Measurements from ENCODE around the gene AHRR.

Gene AHRR

GRCh38 chr5:442335-443238 is 121.1 kb downstream of the AHRR start, which contains the start of gene EXOC3:
Gene EXOC3, plus strand, starts transcription at chr5:443176. Its CDS starts 3,030 bp downstream, at chr5:446206.
- DNase-seq (ENCODE audit: low read depth in 2 of 2), result peak; percentile 62 to 72

GRCh38 chr5:443239-444151 is 122.0 kb downstream of the AHRR start:
- peak in 1 of 2 donors; percentile 12 for DNase-seq (ENCODE audit: low read depth in 2 of 2)

- DNase-seq (ENCODE audit: low read depth in 2 of 2), result no peak
Measured at GRCh38 chr5:444226-444625, 122.7 kb downstream of the AHRR start.

GRCh38 chr5:445591-445990 is 124.1 kb downstream of the AHRR start:
- no peak for DNase-seq (ENCODE audit: low read depth in 2 of 2)

- no peak for DNase-seq (ENCODE audit: low read depth in 2 of 2)
Measured at GRCh38 chr5:446066-446882, 124.8 kb downstream of the AHRR start.

- no peak for DNase-seq (ENCODE audit: low read depth in 2 of 2)
Measured at GRCh38 chr5:446883-447263, 125.4 kb downstream of the AHRR start.

- DNase-seq (ENCODE audit: low read depth in 2 of 2), result no peak
Measured at GRCh38 chr5:447501-447900, 126.0 kb downstream of the AHRR start.

- no peak for DNase-seq (ENCODE audit: low read depth in 2 of 2)
Measured at GRCh38 chr5:448061-448765, 126.7 kb downstream of the AHRR start.

- no peak for DNase-seq (ENCODE audit: low read depth in 2 of 2)
Measured at GRCh38 chr5:448766-449090, 127.2 kb downstream of the AHRR start.

- DNase-seq (ENCODE audit: low read depth in 2 of 2), result no peak
Measured at GRCh38 chr5:449151-449550, 127.6 kb downstream of the AHRR start.

- no peak for DNase-seq (ENCODE audit: low read depth in 2 of 2)
Measured at GRCh38 chr5:451587-452458, 130.3 kb downstream of the AHRR start.

- no peak for DNase-seq (ENCODE audit: low read depth in 2 of 2)
Measured at GRCh38 chr5:452978-453710, 131.6 kb downstream of the AHRR start.

- no peak for DNase-seq (ENCODE audit: low read depth in 2 of 2)
Measured at GRCh38 chr5:453725-454481, 132.4 kb downstream of the AHRR start.

GRCh38 chr5:454936-455335 is 133.4 kb downstream of the AHRR start:
- DNase-seq (ENCODE audit: low read depth in 2 of 2), result no peak

- no peak for DNase-seq (ENCODE audit: low read depth in 2 of 2)
Measured at GRCh38 chr5:455806-456205, 134.3 kb downstream of the AHRR start.

GRCh38 chr5:456351-457194 is 135.1 kb downstream of the AHRR start:
- no peak for DNase-seq (ENCODE audit: low read depth in 2 of 2)

GRCh38 chr5:457195-457961 is 135.9 kb downstream of the AHRR start:
- no peak for DNase-seq (ENCODE audit: low read depth in 2 of 2)

All from stimulated activated CD4-positive, alpha-beta T cell treated with anti-CD3 and anti-CD28 coated beads, Interleukin-1b, Interleukin-23, amount 100 ng/mL, for 4 hours (primary cell).